Measurements from ENCODE around the gene RNF26. TPM values are rescaled to one million over a fixed set of nuclear protein-coding genes. Genes with fewer than 3 reads are reported as not detected.
A peak's percentile ranks its signal among the peaks of the same experiment; 100 is the strongest.

Gene RNF26
- total RNA-seq, 2 donors from 2014 or later, result 22.9 to 46.6 TPM

- intact Hi-C loops (cut with DNase I), result no loop called here
- Histone ChIP-seq H3K27ac (no peak overlapping the region), H3K4me1 (no peaks in the 10 kb centered on the region), H3K4me3 (no peak overlapping the region), H3K36me3 (no peaks in the 10 kb centered on the region), H3K27me3 (peaks cover under 1% of the 10 kb centered on the region), H3K9me3 (no peaks in the 10 kb centered on the region), H3K9ac (ENCODE audit: low read depth in 2 of 2, low read length in 2 of 2) (no peak overlapping the region)
- TF ChIP-seq CTCF (IDR thresholded peaks at IDR 0.05), result no peak
- no peak for DNase-seq
Measured at GRCh38 chr11:119309411-119309810, 24.9 kb upstream of the RNF26 start.

DNA sequence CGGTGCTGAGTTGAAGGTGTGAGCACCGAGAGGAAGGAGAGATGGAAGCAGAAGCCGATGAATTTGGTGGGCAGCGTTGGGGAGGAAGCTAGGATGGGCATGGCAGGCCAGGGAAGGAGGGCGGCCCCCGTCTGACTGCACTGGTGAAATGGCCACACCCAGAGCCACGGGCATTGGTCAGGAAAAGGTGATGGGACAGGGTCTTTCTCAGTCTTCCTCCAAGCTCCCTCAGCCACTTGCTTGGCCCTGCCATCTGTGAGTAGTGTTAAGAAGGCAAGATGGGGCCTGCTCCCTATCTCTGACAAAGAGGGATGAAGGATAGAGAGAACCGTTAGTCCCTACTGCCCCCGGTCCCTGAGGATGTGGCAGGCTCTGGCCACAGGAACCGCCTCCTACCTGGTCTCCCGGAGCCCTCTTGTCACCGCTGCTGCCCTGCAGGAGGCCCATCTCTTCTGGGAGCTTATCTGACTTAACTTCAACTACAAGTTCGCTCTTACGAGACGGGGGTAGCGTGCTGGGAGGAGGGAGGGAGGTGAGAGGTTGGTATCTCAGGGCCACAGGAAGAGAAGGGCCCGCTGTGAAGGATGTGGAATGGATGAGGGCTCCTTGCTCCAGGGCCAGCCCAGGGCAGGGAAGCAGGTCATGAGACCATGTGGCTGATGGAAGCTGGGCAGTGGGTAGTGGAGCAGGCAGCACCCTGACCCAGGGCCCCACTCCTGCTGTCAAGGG, 24.2 kb upstream of the RNF26 start:
- no peaks in the 10 kb centered on the region for H3K36me3 ChIP-seq
- H3K4me1 ChIP-seq, result peaks cover 3% of the 10 kb centered on the region
- no peak overlapping the region for H3K4me3 ChIP-seq
- intact Hi-C loops (cut with DNase I), result no loop called here
- no peak for TF ChIP-seq CTCF (IDR thresholded peaks at IDR 0.05)
- no peak overlapping the region for H3K27ac ChIP-seq
- H3K9me3 ChIP-seq, result no peaks in the 10 kb centered on the region
- peaks cover 6% of the 10 kb centered on the region for H3K27me3 ChIP-seq
- DNase-seq, result no peak
- no peak overlapping the region for H3K9ac ChIP-seq (ENCODE audit: low read depth in 2 of 2, low read length in 2 of 2)

GRCh38 chr11:119310682-119311052, 23.7 kb upstream of the RNF26 start:
- Histone ChIP-seq H3K27ac (no peak overlapping the region), H3K9me3 (no peaks in the 10 kb centered on the region)
- intact Hi-C loops (cut with DNase I), result no loop called here

DNA sequence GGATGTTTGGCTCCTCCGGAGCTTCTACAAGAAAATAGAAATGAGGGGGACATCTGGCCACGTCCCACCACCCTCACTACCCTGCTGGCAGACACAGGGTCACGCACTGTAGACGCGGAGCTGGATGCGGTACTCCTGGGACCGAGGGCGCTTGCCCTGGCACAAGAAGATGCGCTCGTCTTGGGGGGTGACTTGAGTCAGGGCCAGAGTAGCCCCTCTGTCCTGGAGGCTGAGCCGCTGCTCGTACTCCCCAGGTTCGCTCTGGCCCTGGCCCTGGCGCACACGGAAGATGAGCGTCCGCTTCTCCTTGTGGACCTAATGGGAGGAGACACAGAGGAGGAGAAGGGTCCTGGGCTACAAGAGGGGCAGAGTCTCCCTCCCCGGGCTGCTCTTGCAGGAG, 19.6 kb upstream of the RNF26 start:
- Histone ChIP-seq H3K36me3 (no peaks in the 10 kb centered on the region), H3K4me1 (peaks cover 7% of the 10 kb centered on the region), H3K27me3 (peaks cover 24% of the 10 kb centered on the region), H3K4me3 (peak overlapping the region; percentile 44), H3K9ac (ENCODE audit: low read depth in 2 of 2, low read length in 2 of 2) (peak overlapping the region in 1 of 2 donors; percentile 30), H3K9me3 (no peaks in the 10 kb centered on the region), H3K27ac (no peak overlapping the region)
- no peak for TF ChIP-seq CTCF (IDR thresholded peaks at IDR 0.05)
- intact Hi-C loops (cut with DNase I), result no loop called here
- DNase-seq, result no peak

More at GRCh38 chr11:119310682-119311052, 23.7 kb upstream of the RNF26 start:
- peaks cover 7% of the 10 kb centered on the region for H3K4me1 ChIP-seq
- H3K4me3 ChIP-seq, result no peak overlapping the region
- H3K9ac ChIP-seq (ENCODE audit: low read depth in 2 of 2, low read length in 2 of 2), result no peak overlapping the region
- TF ChIP-seq CTCF (IDR thresholded peaks at IDR 0.05), result no peak
- DNase-seq, result no peak
- no peaks in the 10 kb centered on the region for H3K36me3 ChIP-seq
- H3K27me3 ChIP-seq, result peaks cover 12% of the 10 kb centered on the region

DNA sequence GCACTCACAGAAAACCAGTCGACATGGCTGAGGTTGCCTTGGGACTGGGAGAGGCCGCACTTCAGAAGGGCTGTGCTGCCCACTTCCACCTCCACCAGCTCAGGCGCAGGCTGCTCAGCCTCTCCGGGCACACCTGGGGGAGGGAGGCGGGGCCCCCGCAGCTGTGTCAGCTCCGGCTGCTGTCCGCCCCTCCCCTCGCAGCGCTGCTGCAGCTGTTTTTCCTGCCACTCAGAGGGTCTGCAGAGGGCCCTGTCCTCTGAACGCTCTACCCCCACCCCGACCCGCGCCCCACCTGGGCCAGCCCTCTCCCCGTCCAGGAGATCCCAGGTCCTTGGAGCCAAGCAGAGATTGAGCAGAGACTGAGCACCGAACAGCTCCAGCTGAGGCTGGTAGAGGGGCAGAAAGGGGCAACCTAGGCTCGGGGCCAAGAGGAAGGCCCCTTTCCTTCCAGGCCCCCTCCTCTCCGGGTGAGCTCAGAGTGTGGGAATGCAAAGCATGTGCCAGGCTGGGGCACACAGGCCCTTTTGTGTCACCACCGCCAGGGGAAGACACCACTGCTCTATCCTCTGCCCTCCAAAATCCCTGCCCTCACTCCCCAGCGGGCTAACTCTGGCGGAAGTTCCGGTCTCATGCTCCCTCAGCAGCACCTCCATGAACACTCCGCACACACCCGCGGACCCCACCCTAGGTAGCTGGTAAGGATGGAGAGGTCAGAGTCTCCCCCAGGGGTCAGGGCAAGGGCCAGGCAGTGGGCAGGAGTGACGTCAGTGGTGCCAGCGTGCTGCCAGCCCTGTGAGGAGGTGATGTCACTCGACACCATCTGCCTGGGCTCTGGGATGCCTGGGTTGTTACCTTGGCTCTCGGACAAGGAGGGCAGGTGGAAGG, 19.0 kb upstream of the RNF26 start:
- no peak for TF ChIP-seq CTCF (IDR thresholded peaks at IDR 0.05)
- H3K4me3 ChIP-seq, result peak overlapping the region; percentile 44
- H3K9ac ChIP-seq (ENCODE audit: low read depth in 2 of 2, low read length in 2 of 2), result peak overlapping the region; percentile 74 to 81
- peaks cover 7% of the 10 kb centered on the region for H3K4me1 ChIP-seq
- H3K27me3 ChIP-seq, result peaks cover 24% of the 10 kb centered on the region
- intact Hi-C loops (cut with DNase I), result no loop called here
- H3K27ac ChIP-seq, result peak overlapping the region; percentile 61
- no peak for DNase-seq
- H3K36me3 ChIP-seq, result no peaks in the 10 kb centered on the region
- H3K9me3 ChIP-seq, result no peaks in the 10 kb centered on the region
